Measurements from ENCODE around the gene AGAP1. TPM values are rescaled to one million over a fixed set of nuclear protein-coding genes. Genes with fewer than 3 reads are reported as not detected.

The AGAP1 gene
- total and polyA plus RNA-seq, 4 donors = 2.0 to 8.5 (median 5.4) TPM

- TF ChIP-seq HNF4A (conservative IDR thresholded peaks at IDR 0.05) (no peak), HNF4G (IDR thresholded peaks at IDR 0.05) (no peak), SP1 (IDR thresholded peaks at IDR 0.05) (no peak)
Measured at GRCh38 chr2:235529621-235530020, 35.8 kb downstream of the AGAP1 start (continued).

GRCh38 chr2:235530735-235531134, 36.9 kb downstream of the AGAP1 start:
- Histone ChIP-seq H3K9ac (ENCODE audit: low read depth in 1 of 2, low read length in 2 of 2) (no peak overlapping the region), H3K4me1 (ENCODE audit: control insufficient read depth in 4 of 4, insufficient read depth in 4 of 4, low read length in 3 of 4) (peaks cover 0 to 7% (median under 1%) of the 10 kb centered on the region in 4 donors), H3K4me3 (ENCODE audit: low read depth in 1 of 3, low read length in 3 of 3) (no peak overlapping the region), H3K36me3 (ENCODE audit: control insufficient read depth in 4 of 4, insufficient read depth in 3 of 4, low read depth in 1 of 4, low read length in 3 of 4) (no peaks in the 10 kb centered on the region), H3K27ac (ENCODE audit: low read depth in 1 of 2, low read length in 2 of 2) (no peak overlapping the region), H3K9me3 (ENCODE audit: control insufficient read depth in 4 of 4, low read length in 3 of 4) (no peaks in the 10 kb centered on the region), H3K27me3 (ENCODE audit: control insufficient read depth in 4 of 4, insufficient read depth in 4 of 4, low read length in 3 of 4) (no peaks in the 10 kb centered on the region)
- TF ChIP-seq NR2F2 (IDR thresholded peaks at IDR 0.05) = no peak
- 97% methylated on average over 5 of the region's 5 CpGs for WGBS
- no peak for DNase-seq (ENCODE audit: low spot score)

GRCh38 chr2:235532307-235532706, 38.5 kb downstream of the AGAP1 start:
- TF ChIP-seq EGR1 (IDR thresholded peaks at IDR 0.05; ENCODE audit: low read depth in 2 of 2) (no peak), NR2F2 (IDR thresholded peaks at IDR 0.05) (no peak), FOXA2 (IDR thresholded peaks at IDR 0.05) (no peak), ATF3 (IDR thresholded peaks at IDR 0.05) (no peak), RXRA (IDR thresholded peaks at IDR 0.05) (no peak), GABPA (IDR thresholded peaks at IDR 0.05 in 1 of 2, conservative IDR thresholded peaks at IDR 0.05 in 1 of 2) (no peak), REST (IDR thresholded peaks at IDR 0.05) (no peak), TAF1 (conservative IDR thresholded peaks at IDR 0.05) (no peak), JUND (IDR thresholded peaks at IDR 0.05) (no peak), ZBTB33 (IDR thresholded peaks at IDR 0.05) (no peak), FOXA1 (IDR thresholded peaks at IDR 0.05) (no peak), YY1 (IDR thresholded peaks at IDR 0.05) (no peak), CTCF (IDR thresholded peaks at IDR 0.05; ENCODE audit: low read depth, low read length, missing input control) (no peak), HNF4A (conservative IDR thresholded peaks at IDR 0.05) (no peak), SP1 (IDR thresholded peaks at IDR 0.05) (no peak)

More at GRCh38 chr2:235532307-235532706, 38.5 kb downstream of the AGAP1 start:
- DNase-seq (ENCODE audit: low spot score) = no peak
- 91% methylated on average over 5 of the region's 5 CpGs for WGBS
- no peak overlapping the region for H3K9ac ChIP-seq (ENCODE audit: low read depth in 1 of 2, low read length in 2 of 2)
- no peaks in the 10 kb centered on the region for H3K36me3 ChIP-seq (ENCODE audit: control insufficient read depth in 4 of 4, insufficient read depth in 3 of 4, low read depth in 1 of 4, low read length in 3 of 4)
- H3K4me3 ChIP-seq (ENCODE audit: low read depth in 1 of 3, low read length in 3 of 3) = no peak overlapping the region
- H3K4me1 ChIP-seq (ENCODE audit: control insufficient read depth in 4 of 4, insufficient read depth in 4 of 4, low read length in 3 of 4) = peaks cover 0 to 9% (median 4%) of the 10 kb centered on the region in 4 donors
- H3K27ac ChIP-seq (ENCODE audit: low read depth in 1 of 2, low read length in 2 of 2) = no peak overlapping the region
- H3K27me3 ChIP-seq (ENCODE audit: control insufficient read depth in 4 of 4, insufficient read depth in 4 of 4, low read length in 3 of 4) = no peaks in the 10 kb centered on the region
- no peaks in the 10 kb centered on the region for H3K9me3 ChIP-seq (ENCODE audit: control insufficient read depth in 4 of 4, low read length in 3 of 4)

Measured in liver (tissue), 9 donors.